Measurements from ENCODE around the gene TEX264. TPM values are rescaled to one million over a fixed set of nuclear protein-coding genes. Genes with fewer than 3 reads are reported as not detected.

The TEX264 gene
- polyA plus RNA-seq, 1 donor from 2014 or later = 35.4 TPM

- no peaks in the 10 kb centered on the region for H3K9me3 ChIP-seq (ENCODE audit: low read length)
- no peaks in the 10 kb centered on the region for H3K9me2 ChIP-seq (ENCODE audit: insufficient read depth, low read length)
- H3F3A ChIP-seq (ENCODE audit: insufficient read depth, low read length, poor library complexity, severe bottlenecking) = no peaks in the 10 kb centered on the region
- no peak overlapping the region for H3K4me3 ChIP-seq (ENCODE audit: low read length)
- no peak for TF ChIP-seq CTCF (IDR thresholded peaks at IDR 0.05; ENCODE audit: poor library complexity, severe bottlenecking)
- TF ChIP-seq EZH2 (IDR thresholded peaks at IDR 0.05; ENCODE audit: borderline replicate concordance, insufficient read depth, low read length, poor library complexity, severe bottlenecking) = no peak
- no peak for TF ChIP-seq MXI1 (conservative IDR thresholded peaks at IDR 0.05; ENCODE audit: poor library complexity, severe bottlenecking)
- TF ChIP-seq RAD21 (conservative IDR thresholded peaks at IDR 0.05) = no peak
- TF ChIP-seq TAF1 (IDR thresholded peaks at IDR 0.05; ENCODE audit: low read depth) = no peak
- TF ChIP-seq SMC3 (conservative IDR thresholded peaks at IDR 0.05; ENCODE audit: poor library complexity) = no peak
- TF ChIP-seq REST (IDR thresholded peaks at IDR 0.05; ENCODE audit: borderline replicate concordance) = no peak
- TF ChIP-seq POLR2AphosphoS5 (IDR thresholded peaks at IDR 0.05) = no peak
- TF ChIP-seq EP300 (conservative IDR thresholded peaks at IDR 0.05; ENCODE audit: poor library complexity, severe bottlenecking) = no peak
- H3K4me2 ChIP-seq (ENCODE audit: low read length) = no peak overlapping the region
- H2AFZ ChIP-seq (ENCODE audit: low read depth, low read length) = no peak overlapping the region
- no peaks in the 10 kb centered on the region for H4K20me1 ChIP-seq (ENCODE audit: insufficient read depth)
- H3K36me3 ChIP-seq (ENCODE audit: insufficient read depth, low read length) = no peaks in the 10 kb centered on the region
- H3K9ac ChIP-seq (ENCODE audit: low read length) = no peak overlapping the region
- H3K79me2 ChIP-seq (replicated peaks; ENCODE audit: insufficient read depth, low read length) = no peaks in the 10 kb centered on the region
- H3K27ac ChIP-seq (ENCODE audit: low read length) = no peak overlapping the region
- H3K27me3 ChIP-seq (ENCODE audit: insufficient read depth, low read depth, low read length) = no peaks in the 10 kb centered on the region
Observed at GRCh38 chr3:51680663-51681230, 9.7 kb downstream of the TEX264 start.

GRCh38 chr3:51681453-51681852, 10.4 kb downstream of the TEX264 start:
- H3K4me2 ChIP-seq (ENCODE audit: low read length) = no peak overlapping the region
- no peaks in the 10 kb centered on the region for H3K27me3 ChIP-seq (ENCODE audit: insufficient read depth, low read depth, low read length)
- H3K9me3 ChIP-seq (ENCODE audit: low read length) = no peaks in the 10 kb centered on the region
- H3K4me3 ChIP-seq (ENCODE audit: low read length) = no peak overlapping the region
- H3F3A ChIP-seq (ENCODE audit: insufficient read depth, low read length, poor library complexity, severe bottlenecking) = no peaks in the 10 kb centered on the region
- H3K9me2 ChIP-seq (ENCODE audit: insufficient read depth, low read length) = no peaks in the 10 kb centered on the region
- no peaks in the 10 kb centered on the region for H3K36me3 ChIP-seq (ENCODE audit: insufficient read depth, low read length)
- H3K9ac ChIP-seq (ENCODE audit: low read length) = no peak overlapping the region
- TF ChIP-seq RAD21 (conservative IDR thresholded peaks at IDR 0.05) (no peak), EZH2 (IDR thresholded peaks at IDR 0.05; ENCODE audit: borderline replicate concordance, insufficient read depth, low read length, poor library complexity, severe bottlenecking) (no peak), REST (IDR thresholded peaks at IDR 0.05; ENCODE audit: borderline replicate concordance) (no peak)
- no peaks in the 10 kb centered on the region for H3K79me2 ChIP-seq (replicated peaks; ENCODE audit: insufficient read depth, low read length)
- no peak overlapping the region for H3K27ac ChIP-seq (ENCODE audit: low read length)
- no peaks in the 10 kb centered on the region for H4K20me1 ChIP-seq (ENCODE audit: insufficient read depth)
- no peak overlapping the region for H2AFZ ChIP-seq (ENCODE audit: low read depth, low read length)
